ENCODE data around the gene CASP2. TPM values are rescaled to one million over a fixed set of nuclear protein-coding genes. Genes with fewer than 3 reads are reported as not detected.
A peak's percentile ranks its signal among the peaks of the same experiment; 100 is the strongest.

The CASP2 gene
- total RNA-seq, 1 donor from 2014 or later: 62.2 TPM

DNA sequence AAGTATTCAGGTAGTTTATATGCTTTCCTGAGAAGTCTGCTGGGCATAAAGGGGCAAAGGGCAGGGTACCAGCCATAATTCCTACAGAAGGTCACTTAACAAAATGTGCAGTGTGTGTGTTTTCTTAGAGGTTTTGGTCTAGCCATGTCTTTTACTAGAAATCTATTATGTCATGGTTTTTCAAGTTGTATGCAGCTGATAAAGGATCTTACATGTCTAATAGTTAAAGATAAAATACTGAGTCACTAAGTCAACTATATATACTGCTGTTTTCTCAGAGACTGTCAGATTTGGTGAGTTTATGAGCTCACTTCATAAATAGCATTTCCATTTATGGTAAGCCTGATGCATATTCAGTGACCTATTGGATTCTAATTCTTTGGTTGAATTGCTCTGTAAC, 7.7 kb downstream of the CASP2 start:
- H3K27ac Mint-ChIP-seq: no peak overlapping the region
- H3K4me1 Mint-ChIP-seq: peaks cover 41% of the 10 kb centered on the region
- ChIA-PET CTCF (interaction anchor here (0.9 to 2.9 kb wide), 3 partner anchors 11 to 84 kb away, joined by 3 to 17 read pairs (median 4); no protein-coding TSS in a partner anchor), POLR2A (no interaction called here)
- H3K9me3 Mint-ChIP-seq: no peaks in the 10 kb centered on the region
- no peak overlapping the region for H3K4me3 Mint-ChIP-seq
- DNase-seq (no peak), ATAC-seq (ENCODE audit: low read depth) (no peak)
- peaks cover 91% of the 10 kb centered on the region for H3K36me3 Mint-ChIP-seq (ENCODE audit: low read depth)
- intact Hi-C loops (cut with micrococcal nuclease): loop anchor here (2.0 kb wide), 1 partner anchor 13 kb away; no protein-coding TSS in a partner anchor
- TF ChIP-seq, protein P1, sequence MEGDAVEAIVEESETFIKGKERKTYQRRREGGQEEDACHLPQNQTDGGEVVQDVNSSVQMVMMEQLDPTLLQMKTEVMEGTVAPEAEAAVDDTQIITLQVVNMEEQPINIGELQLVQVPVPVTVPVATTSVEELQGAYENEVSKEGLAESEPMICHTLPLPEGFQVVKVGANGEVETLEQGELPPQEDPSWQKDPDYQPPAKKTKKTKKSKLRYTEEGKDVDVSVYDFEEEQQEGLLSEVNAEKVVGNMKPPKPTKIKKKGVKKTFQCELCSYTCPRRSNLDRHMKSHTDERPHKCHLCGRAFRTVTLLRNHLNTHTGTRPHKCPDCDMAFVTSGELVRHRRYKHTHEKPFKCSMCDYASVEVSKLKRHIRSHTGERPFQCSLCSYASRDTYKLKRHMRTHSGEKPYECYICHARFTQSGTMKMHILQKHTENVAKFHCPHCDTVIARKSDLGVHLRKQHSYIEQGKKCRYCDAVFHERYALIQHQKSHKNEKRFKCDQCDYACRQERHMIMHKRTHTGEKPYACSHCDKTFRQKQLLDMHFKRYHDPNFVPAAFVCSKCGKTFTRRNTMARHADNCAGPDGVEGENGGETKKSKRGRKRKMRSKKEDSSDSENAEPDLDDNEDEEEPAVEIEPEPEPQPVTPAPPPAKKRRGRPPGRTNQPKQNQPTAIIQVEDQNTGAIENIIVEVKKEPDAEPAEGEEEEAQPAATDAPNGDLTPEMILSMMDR (IDR thresholded peaks at IDR 0.05): no peak
- H3K27me3 Mint-ChIP-seq: no peaks in the 10 kb centered on the region

- ChIA-PET POLR2A (interaction anchor here (0.6 kb wide), 1 partner anchor 10 kb away, joined by 7 read pairs; no protein-coding TSS in a partner anchor), CTCF (interaction anchor here (0.9 to 2.9 kb wide), 3 partner anchors 10 to 84 kb away, joined by 3 to 17 read pairs (median 4); no protein-coding TSS in a partner anchor)
- TF ChIP-seq, protein P1 (IDR thresholded peaks at IDR 0.05): no peak
- H3K36me3 Mint-ChIP-seq (ENCODE audit: low read depth): peaks cover 93% of the 10 kb centered on the region
- peaks cover 41% of the 10 kb centered on the region for H3K4me1 Mint-ChIP-seq
- intact Hi-C loops (cut with micrococcal nuclease): loop anchor here (2.0 kb wide), 1 partner anchor 14 kb away; no protein-coding TSS in a partner anchor
- DNase-seq (no peak), ATAC-seq (ENCODE audit: low read depth) (no peak)
- H3K27ac Mint-ChIP-seq: no peak overlapping the region
- no peaks in the 10 kb centered on the region for H3K9me3 Mint-ChIP-seq
- H3K27me3 Mint-ChIP-seq: no peaks in the 10 kb centered on the region
- no peak overlapping the region for H3K4me3 Mint-ChIP-seq
These were observed 8.5 kb downstream of the CASP2 start for GRCh38 chr7:143296686-143297085.

DNA sequence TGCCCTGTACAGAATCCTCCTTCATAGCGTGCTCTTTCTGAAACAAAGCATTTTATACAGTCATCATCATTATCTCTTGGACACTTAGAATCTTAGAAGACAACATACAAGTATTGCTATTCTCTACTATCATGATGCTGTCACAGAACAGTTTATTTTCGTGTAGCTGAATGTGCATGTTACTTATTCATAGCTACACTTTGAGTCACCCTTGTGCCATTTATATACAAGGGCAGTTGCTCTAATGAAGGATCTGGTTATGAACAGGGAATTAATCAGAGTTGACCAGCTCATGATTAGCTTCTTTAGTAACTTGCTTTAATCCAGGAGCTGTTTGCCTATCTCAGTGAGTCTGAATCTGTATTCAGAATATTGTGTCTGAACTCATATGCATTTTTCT, 11.2 kb downstream of the CASP2 start:
- TF ChIP-seq, protein P1 (IDR thresholded peaks at IDR 0.05): no peak
- CTCF ChIA-PET: interaction anchor here (0.9 to 3.4 kb wide), 11 partner anchors 16 to 117 kb away, joined by 3 to 51 read pairs (median 4); no protein-coding TSS in a partner anchor

DNA sequence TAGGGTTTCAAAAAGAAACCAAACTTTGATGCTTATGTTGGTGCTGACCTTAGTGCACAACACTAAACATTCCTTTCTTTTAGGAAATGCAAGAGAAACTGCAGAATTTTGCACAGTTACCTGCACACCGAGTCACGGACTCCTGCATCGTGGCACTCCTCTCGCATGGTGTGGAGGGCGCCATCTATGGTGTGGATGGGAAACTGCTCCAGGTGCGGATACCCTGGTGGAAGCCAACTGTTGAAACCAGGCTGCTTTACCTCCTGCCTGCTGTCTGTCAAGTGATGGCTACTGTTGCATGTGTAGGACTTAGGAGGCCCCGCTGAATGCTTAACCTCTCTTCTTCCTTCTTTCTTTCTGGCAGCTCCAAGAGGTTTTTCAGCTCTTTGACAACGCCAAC, 11.7 kb downstream of the CASP2 start:
- Mint-ChIP-seq H3K27me3 (no peaks in the 10 kb centered on the region), H3K9me3 (no peaks in the 10 kb centered on the region), H3K4me1 (peaks cover 32% of the 10 kb centered on the region), H3K27ac (no peak overlapping the region), H3K4me3 (no peak overlapping the region), H3K36me3 (ENCODE audit: low read depth) (peaks cover 92% of the 10 kb centered on the region)
- TF ChIP-seq, protein P1 (IDR thresholded peaks at IDR 0.05): no peak
- CTCF ChIA-PET: interaction anchor here (0.9 to 3.4 kb wide), 11 partner anchors 16 to 116 kb away, joined by 3 to 51 read pairs (median 4); no protein-coding TSS in a partner anchor
- ATAC-seq (ENCODE audit: low read depth) (peak; percentile 66), DNase-seq (no peak)
- POLR2A ChIA-PET: interaction anchor here (1.1 to 1.4 kb wide), 2 partner anchors 12 to 81 kb away, joined by 4 to 7 read pairs; partner anchors contain the start of genes CASP2 and ZYX
- intact Hi-C loops (cut with micrococcal nuclease): loop anchor here (1.0 kb wide), 1 partner anchor 60 kb away; no protein-coding TSS in a partner anchor

More for the DNA sequence above, 11.2 kb downstream of the CASP2 start:
- no peak for DNase-seq
- POLR2A ChIA-PET: interaction anchor here (1.1 to 1.4 kb wide), 2 partner anchors 11 to 82 kb away, joined by 4 to 7 read pairs; partner anchors contain the start of genes CASP2 and ZYX
- Mint-ChIP-seq H3K9me3 (no peaks in the 10 kb centered on the region), H3K4me1 (peaks cover 33% of the 10 kb centered on the region), H3K27me3 (no peaks in the 10 kb centered on the region), H3K4me3 (no peak overlapping the region), H3K27ac (no peak overlapping the region), H3K36me3 (ENCODE audit: low read depth) (peaks cover 92% of the 10 kb centered on the region)
- intact Hi-C loops (cut with micrococcal nuclease): no loop called here
- no peak for ATAC-seq (ENCODE audit: low read depth)
